Gastroesophageal sphincter (tissue), 3 donors: ENCODE data around the gene ZNF804B.

Experiments
- EP300 ChIP-seq: sonication (generic); formaldehyde crosslinking; IDR thresholded peaks from one replicate; pipeline ENCODE4 v1.6.1; 2017; ENCODE audit warnings: antibody characterized with exemption, mild to moderate bottlenecking
- TF ChIP-seq, protein P1 (sequence below), 4 experiments: fragments of 200-600 bp in 2 of 4; fragments of 450-650 bp in 2 of 4; sonication (generic) in 1 of 4; IDR thresholded peaks; one replicate each; pipeline ENCODE4 v1.5.1; 2017 to 2019; ENCODE audit warnings: antibody characterized with exemption in 4 of 4, mild to moderate bottlenecking in 2 of 4, moderate library complexity in 2 of 4

DNA sequence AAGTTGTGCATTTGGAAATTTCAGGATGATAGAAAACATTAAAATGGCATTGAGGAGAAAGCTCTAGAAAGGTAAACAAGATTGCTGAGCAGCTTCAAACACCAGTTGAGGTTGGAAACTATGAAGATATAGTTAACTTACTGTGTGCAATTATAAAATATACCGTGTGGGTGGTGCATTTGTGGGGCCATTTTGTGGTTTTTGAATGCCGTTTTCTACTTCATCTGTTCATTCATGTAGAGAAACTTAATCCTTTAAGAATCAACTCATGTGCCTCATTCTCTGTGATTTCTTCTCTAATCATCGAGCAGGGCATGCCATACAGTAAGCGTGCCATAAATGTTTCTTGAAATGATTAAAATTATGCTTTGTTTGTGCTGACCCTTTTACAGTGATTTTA is 268.8 kb downstream of the ZNF804B start:
- TF ChIP-seq, protein P1, sequence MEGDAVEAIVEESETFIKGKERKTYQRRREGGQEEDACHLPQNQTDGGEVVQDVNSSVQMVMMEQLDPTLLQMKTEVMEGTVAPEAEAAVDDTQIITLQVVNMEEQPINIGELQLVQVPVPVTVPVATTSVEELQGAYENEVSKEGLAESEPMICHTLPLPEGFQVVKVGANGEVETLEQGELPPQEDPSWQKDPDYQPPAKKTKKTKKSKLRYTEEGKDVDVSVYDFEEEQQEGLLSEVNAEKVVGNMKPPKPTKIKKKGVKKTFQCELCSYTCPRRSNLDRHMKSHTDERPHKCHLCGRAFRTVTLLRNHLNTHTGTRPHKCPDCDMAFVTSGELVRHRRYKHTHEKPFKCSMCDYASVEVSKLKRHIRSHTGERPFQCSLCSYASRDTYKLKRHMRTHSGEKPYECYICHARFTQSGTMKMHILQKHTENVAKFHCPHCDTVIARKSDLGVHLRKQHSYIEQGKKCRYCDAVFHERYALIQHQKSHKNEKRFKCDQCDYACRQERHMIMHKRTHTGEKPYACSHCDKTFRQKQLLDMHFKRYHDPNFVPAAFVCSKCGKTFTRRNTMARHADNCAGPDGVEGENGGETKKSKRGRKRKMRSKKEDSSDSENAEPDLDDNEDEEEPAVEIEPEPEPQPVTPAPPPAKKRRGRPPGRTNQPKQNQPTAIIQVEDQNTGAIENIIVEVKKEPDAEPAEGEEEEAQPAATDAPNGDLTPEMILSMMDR (IDR thresholded peaks at IDR 0.05), result no peak
- no peak for TF ChIP-seq EP300
